Measurements from ENCODE around the gene KRTAP10-11.
"Not testable (repeated sequence)": the region's sequence is repeated elsewhere in the genome, so short reads cannot be mapped to it uniquely, and the experiment has no call there.

Gene KRTAP10-11

DNA sequence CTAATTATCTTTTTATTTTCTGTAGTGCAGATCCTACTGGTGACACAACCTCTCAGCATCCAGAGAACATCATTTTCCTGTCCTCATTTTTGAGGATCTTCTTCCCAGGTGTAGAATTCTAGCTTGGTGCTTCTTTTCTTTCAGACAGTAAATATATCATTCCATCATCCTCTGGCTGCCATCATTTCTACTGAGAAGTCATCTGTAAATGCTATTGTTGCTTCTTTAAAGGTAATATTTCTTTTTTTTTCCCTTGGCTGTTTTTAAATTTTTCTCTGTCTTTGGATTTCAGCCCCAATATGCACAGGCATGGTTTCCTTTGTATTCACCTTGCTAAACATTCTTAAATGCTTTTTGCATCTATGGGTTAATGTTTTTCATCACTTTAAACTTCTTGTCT lies 22.6 kb upstream of the KRTAP10-11 start:
- peaks cover 16% of the 10 kb centered on the region for H3K4me1 Mint-ChIP-seq
- no peak overlapping the region for H3K27ac Mint-ChIP-seq
- H3K9me3 Mint-ChIP-seq: peaks cover 54% of the 10 kb centered on the region
- H3K27me3 Mint-ChIP-seq: peaks cover 12% of the 10 kb centered on the region
- H3K36me3 Mint-ChIP-seq: peaks cover 40% of the 10 kb centered on the region
- H3K4me3 Mint-ChIP-seq: no peak overlapping the region
- CTCF ChIA-PET: interaction anchor here (1.0 kb wide), 1 partner anchor 31 kb away, joined by 3 read pairs; the partner anchor contains the start of gene KRTAP12-4
- no peak for DNase-seq

DNA sequence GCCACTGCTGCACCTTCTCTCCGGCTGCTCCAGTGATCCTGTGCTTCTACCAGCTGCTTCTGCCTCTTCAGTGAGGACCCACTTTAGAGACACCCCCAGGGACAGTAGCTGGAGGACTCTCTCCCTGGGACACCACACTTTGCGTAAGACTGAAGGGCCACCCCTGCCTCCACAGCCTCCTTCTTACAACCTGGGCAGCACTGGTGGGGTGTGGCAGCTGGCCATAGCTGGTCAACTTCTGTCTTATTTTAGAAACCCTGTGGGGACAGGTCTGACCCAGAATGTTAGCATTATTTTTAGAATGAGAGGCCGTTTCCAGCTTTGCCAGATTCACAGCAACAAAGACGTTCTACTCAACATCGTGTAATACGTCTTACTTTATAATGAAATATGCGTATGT lies 20.5 kb upstream of the KRTAP10-11 start:
- peaks cover 45% of the 10 kb centered on the region for H3K9me3 Mint-ChIP-seq
- H3K4me1 Mint-ChIP-seq: peaks cover 12% of the 10 kb centered on the region
- no peak overlapping the region for H3K4me3 Mint-ChIP-seq
- CTCF ChIA-PET: no interaction called here
- H3K27ac Mint-ChIP-seq: no peak overlapping the region
- H3K36me3 Mint-ChIP-seq: peaks cover 29% of the 10 kb centered on the region
- peaks cover 18% of the 10 kb centered on the region for H3K27me3 Mint-ChIP-seq
- no peak for DNase-seq

- peaks cover 18% of the 10 kb centered on the region for H3K27me3 Mint-ChIP-seq
- CTCF ChIA-PET: no interaction called here
- no peak overlapping the region for H3K4me3 Mint-ChIP-seq
- peaks cover 48% of the 10 kb centered on the region for H3K9me3 Mint-ChIP-seq
- H3K27ac Mint-ChIP-seq: no peak overlapping the region
- no peak for DNase-seq
- H3K36me3 Mint-ChIP-seq: peaks cover 31% of the 10 kb centered on the region
- peaks cover 12% of the 10 kb centered on the region for H3K4me1 Mint-ChIP-seq
These were observed 20.0 kb upstream of the KRTAP10-11 start for GRCh38 chr21:44626262-44626661.

DNA sequence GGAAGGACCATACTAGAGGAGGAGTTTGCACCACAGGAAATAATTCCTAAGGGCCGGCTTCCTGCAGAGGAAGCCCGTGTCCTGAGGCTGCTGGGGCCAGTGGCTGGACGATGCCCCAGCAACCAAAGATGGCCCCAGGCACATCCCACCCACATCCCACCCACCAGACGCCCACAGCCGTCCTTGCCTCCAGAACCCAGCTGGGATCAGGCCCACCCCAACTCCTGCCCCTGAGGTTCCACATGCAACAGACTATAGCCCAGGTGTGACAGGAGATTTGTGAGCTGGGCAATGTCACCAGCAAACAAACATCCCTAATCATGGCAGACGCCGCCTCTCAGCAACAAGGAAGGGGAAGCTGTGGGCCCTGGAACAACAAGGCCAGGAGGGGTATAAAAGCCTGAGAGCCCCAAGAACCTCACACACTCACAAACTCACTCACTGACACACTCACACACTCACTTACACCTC lies 19.5 kb upstream of the KRTAP10-11 start, which contains the start of gene KRTAP10-9:
KRTAP10-9 (plus strand) TSS at position 421 of the 471 bp plus-strand sequence. CDS start 79 bp downstream, outside the sequence.
- H3K27ac Mint-ChIP-seq: no peak within 1 kb of the TSS
- peaks cover 18% of the 10 kb centered on the region for H3K27me3 Mint-ChIP-seq
- no peak for DNase-seq
- peaks cover 32% of the 10 kb centered on the region for H3K36me3 Mint-ChIP-seq
- CTCF ChIA-PET: no interaction called here
- peaks cover 49% of the 10 kb centered on the region for H3K9me3 Mint-ChIP-seq
- no peak within 1 kb of the TSS for H3K4me3 Mint-ChIP-seq
- H3K4me1 Mint-ChIP-seq: peaks cover 12% of the 10 kb centered on the region

- H3K27ac Mint-ChIP-seq, CTCF ChIA-PET, DNase-seq, H3K4me3 Mint-ChIP-seq: not testable (repeated sequence)
- Mint-ChIP-seq H3K9me3 (peaks cover 51% of the 10 kb centered on the region), H3K36me3 (peaks cover 29% of the 10 kb centered on the region), H3K4me1 (peaks cover 12% of the 10 kb centered on the region), H3K27me3 (peaks cover 21% of the 10 kb centered on the region)
These were observed 18.9 kb upstream of the KRTAP10-11 start for GRCh38 chr21:44627181-44627822.

GRCh38 chr21:44627831-44628233 lies 18.4 kb upstream of the KRTAP10-11 start:
- H3K27me3 Mint-ChIP-seq: peaks cover 26% of the 10 kb centered on the region
- peaks cover 25% of the 10 kb centered on the region for H3K36me3 Mint-ChIP-seq
- DNase-seq, CTCF ChIA-PET, H3K27ac Mint-ChIP-seq, H3K4me3 Mint-ChIP-seq: not testable (repeated sequence)
- peaks cover 12% of the 10 kb centered on the region for H3K4me1 Mint-ChIP-seq
- peaks cover 47% of the 10 kb centered on the region for H3K9me3 Mint-ChIP-seq

GRCh38 chr21:44628707-44629391 lies 17.4 kb upstream of the KRTAP10-11 start:
- peaks cover 12% of the 10 kb centered on the region for H3K4me1 Mint-ChIP-seq
- peaks cover 47% of the 10 kb centered on the region for H3K9me3 Mint-ChIP-seq
- no peak overlapping the region for H3K27ac Mint-ChIP-seq
- no peak for DNase-seq
- H3K27me3 Mint-ChIP-seq: peaks cover 26% of the 10 kb centered on the region
- no peak overlapping the region for H3K4me3 Mint-ChIP-seq
- CTCF ChIA-PET: no interaction called here
- H3K36me3 Mint-ChIP-seq: peaks cover 22% of the 10 kb centered on the region

- Mint-ChIP-seq H3K9me3 (peaks cover 35% of the 10 kb centered on the region), H3K4me3 (no peak overlapping the region), H3K27ac (peak overlapping the region; percentile 47), H3K36me3 (peaks cover 15% of the 10 kb centered on the region), H3K4me1 (peaks cover 12% of the 10 kb centered on the region), H3K27me3 (peaks cover 20% of the 10 kb centered on the region)
- CTCF ChIA-PET: no interaction called here
- no peak for DNase-seq
These were observed 15.8 kb upstream of the KRTAP10-11 start for GRCh38 chr21:44630440-44630839.

GRCh38 chr21:44632067-44632466 lies 14.1 kb upstream of the KRTAP10-11 start:
- CTCF ChIA-PET: no interaction called here
- Mint-ChIP-seq H3K4me1 (peaks cover 12% of the 10 kb centered on the region), H3K27ac (no peak overlapping the region), H3K36me3 (peaks cover 15% of the 10 kb centered on the region), H3K9me3 (peaks cover 35% of the 10 kb centered on the region), H3K4me3 (no peak overlapping the region), H3K27me3 (peaks cover 31% of the 10 kb centered on the region)
- no peak for DNase-seq

GRCh38 chr21:44636209-44637017 lies 9.8 kb upstream of the KRTAP10-11 start:
- H3K27ac Mint-ChIP-seq: no peak overlapping the region
- no peaks in the 10 kb centered on the region for H3K4me1 Mint-ChIP-seq
- peaks cover 44% of the 10 kb centered on the region for H3K27me3 Mint-ChIP-seq
- no peak for DNase-seq
- peaks cover 31% of the 10 kb centered on the region for H3K9me3 Mint-ChIP-seq
- CTCF ChIA-PET: no interaction called here
- H3K4me3 Mint-ChIP-seq: no peak overlapping the region
- peaks cover 4% of the 10 kb centered on the region for H3K36me3 Mint-ChIP-seq

DNA sequence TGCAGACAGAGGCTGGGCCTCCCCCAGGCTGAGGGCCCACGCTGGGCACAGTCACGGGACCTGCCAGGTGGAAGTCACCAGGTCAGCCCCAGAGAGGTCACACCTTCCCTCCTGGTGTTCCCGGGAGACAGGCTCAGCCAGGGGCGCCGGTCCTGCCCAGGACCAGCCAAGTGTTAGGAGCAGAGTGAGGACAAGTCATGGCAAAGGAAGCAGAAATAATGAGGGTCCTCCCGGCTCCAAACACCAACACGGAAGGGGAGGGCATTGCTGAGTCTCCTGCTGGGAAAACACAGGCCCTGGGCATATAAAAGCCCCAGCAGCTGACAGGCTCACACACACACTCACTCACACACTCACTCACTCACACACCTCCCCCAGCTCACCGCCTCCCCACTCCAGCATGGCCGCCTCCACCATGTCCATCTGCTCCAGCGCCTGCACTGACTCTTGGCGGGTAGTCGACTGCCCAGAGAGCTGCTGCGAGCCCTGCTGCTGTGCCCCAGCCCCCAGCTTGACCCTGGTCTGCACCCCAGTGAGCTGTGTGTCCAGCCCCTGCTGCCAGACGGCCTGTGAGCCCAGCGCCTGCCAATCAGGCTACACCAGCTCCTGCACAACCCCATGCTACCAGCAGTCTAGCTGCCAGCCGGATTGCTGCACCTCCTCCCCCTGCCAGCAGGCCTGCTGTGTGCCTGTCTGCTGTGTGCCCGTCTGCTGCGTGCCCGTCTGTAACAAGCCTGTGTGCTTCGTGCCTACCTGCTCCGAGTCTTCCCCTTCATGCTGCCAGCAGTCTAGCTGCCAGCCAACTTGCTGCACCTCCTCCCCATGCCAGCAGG lies 9.0 kb upstream of the KRTAP10-11 start, which contains the start of gene KRTAP10-10:
KRTAP10-10 (plus strand) TSS at position 339 of the 833 bp plus-strand sequence; CDS start at position 401, 62 bp downstream.
- Mint-ChIP-seq H3K4me3 (no peak within 1 kb of the TSS), H3K4me1 (no peaks in the 10 kb centered on the region), H3K9me3 (peaks cover 28% of the 10 kb centered on the region), H3K27me3 (peaks cover 44% of the 10 kb centered on the region), H3K27ac (no peak within 1 kb of the TSS), H3K36me3 (peaks cover 3% of the 10 kb centered on the region)
- CTCF ChIA-PET: no interaction called here
- no peak for DNase-seq

GRCh38 chr21:44637851-44638348 lies 8.3 kb upstream of the KRTAP10-11 start:
- H3K27ac Mint-ChIP-seq, H3K4me1 Mint-ChIP-seq, H3K36me3 Mint-ChIP-seq, DNase-seq, CTCF ChIA-PET, H3K4me3 Mint-ChIP-seq: not testable (repeated sequence)
- Mint-ChIP-seq H3K27me3 (peaks cover 39% of the 10 kb centered on the region), H3K9me3 (peaks cover 29% of the 10 kb centered on the region)

- peaks cover 31% of the 10 kb centered on the region for H3K9me3 Mint-ChIP-seq
- peaks cover 41% of the 10 kb centered on the region for H3K27me3 Mint-ChIP-seq
- H3K4me1 Mint-ChIP-seq, CTCF ChIA-PET, H3K27ac Mint-ChIP-seq, H3K36me3 Mint-ChIP-seq, H3K4me3 Mint-ChIP-seq, DNase-seq: not testable (repeated sequence)
These were observed 7.5 kb upstream of the KRTAP10-11 start for GRCh38 chr21:44638506-44639330.

All from activated naive CD4-positive, alpha-beta T cell treated with anti-CD3 and anti-CD28 coated beads, Interleukin-2, amount 10 ng/mL, durations not matched to agents 7 days and 5 days (primary cell).